ENCODE data around the gene WASL. TPM values are rescaled to one million over a fixed set of nuclear protein-coding genes. Genes with fewer than 3 reads are reported as not detected.

The WASL gene
- total RNA-seq, 1 experiment from 2014 or later: 42.3 TPM

DNA sequence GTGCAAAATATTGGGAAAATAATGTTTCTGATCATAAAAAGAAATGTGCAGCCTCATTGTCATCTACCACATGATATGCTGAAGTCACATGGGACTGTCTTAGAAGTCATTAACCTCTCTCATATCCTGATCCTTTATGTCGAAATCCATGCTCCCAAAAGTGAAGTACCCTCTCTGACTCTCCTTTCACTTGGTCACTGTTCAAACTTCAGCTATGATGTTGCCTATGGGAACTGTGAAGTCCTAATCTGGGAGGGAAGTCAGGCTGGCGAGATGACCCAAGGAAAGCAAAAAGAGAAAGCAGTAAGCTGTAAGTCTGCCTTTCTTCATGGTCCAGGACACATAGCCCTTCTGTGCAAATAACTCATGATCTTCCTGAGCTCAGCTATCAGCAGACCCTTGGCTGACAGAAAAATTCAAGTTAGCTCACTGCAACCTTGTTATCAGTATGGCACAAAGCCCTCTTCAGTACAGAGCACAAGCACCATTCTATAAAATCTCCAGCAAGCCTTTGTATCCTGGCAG lies 29.5 kb downstream of the WASL start:
- CTCF ChIA-PET: no interaction called here
- peaks cover 12% of the 10 kb centered on the region for H3K4me1 Mint-ChIP-seq (ENCODE audit: low read depth, unreplicated experiment)
- Histone ChIP-seq H3K9me3 (no peaks in the 10 kb centered on the region), H3K4me1 (peaks cover 18% of the 10 kb centered on the region), H3K4me3 (ENCODE audit: low read depth, low read length) (no peak overlapping the region), H3K36me3 (ENCODE audit: control insufficient read depth, insufficient read depth, low read length) (no peaks in the 10 kb centered on the region), H3K27me3 (replicated peaks; ENCODE audit: control insufficient read depth, insufficient read depth, low read length) (no peaks in the 10 kb centered on the region)
- peaks cover 9% of the 10 kb centered on the region for H3K36me3 Mint-ChIP-seq (ENCODE audit: insufficient read depth, unreplicated experiment)
- H3K9me3 Mint-ChIP-seq (ENCODE audit: unreplicated experiment): no peaks in the 10 kb centered on the region
- H3K4me3 Mint-ChIP-seq (ENCODE audit: unreplicated experiment): no peak overlapping the region
- no peak for DNase-seq
- H3K27me3 Mint-ChIP-seq (ENCODE audit: insufficient read depth, unreplicated experiment): no peaks in the 10 kb centered on the region
- TF ChIP-seq, protein P1, sequence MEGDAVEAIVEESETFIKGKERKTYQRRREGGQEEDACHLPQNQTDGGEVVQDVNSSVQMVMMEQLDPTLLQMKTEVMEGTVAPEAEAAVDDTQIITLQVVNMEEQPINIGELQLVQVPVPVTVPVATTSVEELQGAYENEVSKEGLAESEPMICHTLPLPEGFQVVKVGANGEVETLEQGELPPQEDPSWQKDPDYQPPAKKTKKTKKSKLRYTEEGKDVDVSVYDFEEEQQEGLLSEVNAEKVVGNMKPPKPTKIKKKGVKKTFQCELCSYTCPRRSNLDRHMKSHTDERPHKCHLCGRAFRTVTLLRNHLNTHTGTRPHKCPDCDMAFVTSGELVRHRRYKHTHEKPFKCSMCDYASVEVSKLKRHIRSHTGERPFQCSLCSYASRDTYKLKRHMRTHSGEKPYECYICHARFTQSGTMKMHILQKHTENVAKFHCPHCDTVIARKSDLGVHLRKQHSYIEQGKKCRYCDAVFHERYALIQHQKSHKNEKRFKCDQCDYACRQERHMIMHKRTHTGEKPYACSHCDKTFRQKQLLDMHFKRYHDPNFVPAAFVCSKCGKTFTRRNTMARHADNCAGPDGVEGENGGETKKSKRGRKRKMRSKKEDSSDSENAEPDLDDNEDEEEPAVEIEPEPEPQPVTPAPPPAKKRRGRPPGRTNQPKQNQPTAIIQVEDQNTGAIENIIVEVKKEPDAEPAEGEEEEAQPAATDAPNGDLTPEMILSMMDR (IDR thresholded peaks at IDR 0.05; ENCODE audit: insufficient read depth in 1 of 2, low read depth in 1 of 2, low read length in 1 of 2, severe bottlenecking in 1 of 2, unreplicated experiment in 1 of 2): no peak
- BruUV-seq (replicated peaks): no TSS peak
- peak overlapping the region; percentile 42 for H3K27ac Mint-ChIP-seq (ENCODE audit: unreplicated experiment)
- intact Hi-C loops (cut with micrococcal nuclease; ENCODE audit: unreplicated experiment): no loop called here
- POLR2A ChIA-PET: no interaction called here

DNA sequence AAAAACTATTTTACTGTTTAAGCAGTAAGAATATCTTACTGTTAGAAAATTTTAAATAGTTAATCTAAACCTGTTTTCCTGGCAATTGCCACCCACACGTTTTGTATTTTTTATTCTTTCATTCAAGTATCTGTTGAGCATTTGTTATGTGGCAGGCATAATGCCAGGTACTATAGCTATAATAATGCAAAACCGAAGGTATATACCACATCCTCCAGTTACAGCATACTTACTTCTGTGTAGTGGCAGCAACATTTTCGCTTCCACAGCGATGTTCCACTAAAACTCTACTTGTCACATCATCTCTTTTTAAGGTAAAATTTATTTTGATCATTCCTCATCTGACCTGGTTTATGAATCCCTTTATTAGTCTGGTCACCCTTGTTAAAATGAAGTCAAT lies 30.0 kb downstream of the WASL start:
- POLR2A ChIA-PET: no interaction called here
- no peaks in the 10 kb centered on the region for H3K9me3 ChIP-seq
- no peak overlapping the region for H3K4me3 Mint-ChIP-seq (ENCODE audit: unreplicated experiment)
- H3K27ac Mint-ChIP-seq (ENCODE audit: unreplicated experiment): no peak overlapping the region
- DNase-seq: no peak
- CTCF ChIA-PET: no interaction called here
- H3K36me3 Mint-ChIP-seq (ENCODE audit: insufficient read depth, unreplicated experiment): peaks cover 13% of the 10 kb centered on the region
- H3K4me1 ChIP-seq: peaks cover 13% of the 10 kb centered on the region
- H3K36me3 ChIP-seq (ENCODE audit: control insufficient read depth, insufficient read depth, low read length): no peaks in the 10 kb centered on the region
- no peaks in the 10 kb centered on the region for H3K27me3 ChIP-seq (replicated peaks; ENCODE audit: control insufficient read depth, insufficient read depth, low read length)
- intact Hi-C loops (cut with micrococcal nuclease; ENCODE audit: unreplicated experiment): no loop called here
- TF ChIP-seq, protein P1 (IDR thresholded peaks at IDR 0.05; ENCODE audit: insufficient read depth in 1 of 2, low read depth in 1 of 2, low read length in 1 of 2, severe bottlenecking in 1 of 2, unreplicated experiment in 1 of 2): no peak
- BruUV-seq (replicated peaks): no TSS peak
- no peaks in the 10 kb centered on the region for H3K9me3 Mint-ChIP-seq (ENCODE audit: unreplicated experiment)
- H3K4me1 Mint-ChIP-seq (ENCODE audit: low read depth, unreplicated experiment): peaks cover 12% of the 10 kb centered on the region
- no peak overlapping the region for H3K4me3 ChIP-seq (ENCODE audit: low read depth, low read length)
- H3K27me3 Mint-ChIP-seq (ENCODE audit: insufficient read depth, unreplicated experiment): no peaks in the 10 kb centered on the region

GRCh38 chr7:123717689-123718088 lies 31.1 kb downstream of the WASL start:
- no TSS peak for BruUV-seq (replicated peaks)
- H3K36me3 Mint-ChIP-seq (ENCODE audit: insufficient read depth, unreplicated experiment): peaks cover 13% of the 10 kb centered on the region
- intact Hi-C loops (cut with micrococcal nuclease; ENCODE audit: unreplicated experiment): no loop called here
- Histone ChIP-seq H3K4me3 (ENCODE audit: low read depth, low read length) (no peak overlapping the region), H3K4me1 (peaks cover 11% of the 10 kb centered on the region), H3K9me3 (no peaks in the 10 kb centered on the region), H3K27me3 (replicated peaks; ENCODE audit: control insufficient read depth, insufficient read depth, low read length) (no peaks in the 10 kb centered on the region), H3K36me3 (ENCODE audit: control insufficient read depth, insufficient read depth, low read length) (no peaks in the 10 kb centered on the region)
- no peak overlapping the region for H3K4me3 Mint-ChIP-seq (ENCODE audit: unreplicated experiment)
- no peaks in the 10 kb centered on the region for H3K9me3 Mint-ChIP-seq (ENCODE audit: unreplicated experiment)
- no peak for DNase-seq
- H3K4me1 Mint-ChIP-seq (ENCODE audit: low read depth, unreplicated experiment): peaks cover 14% of the 10 kb centered on the region
- CTCF ChIA-PET: no interaction called here
- no peaks in the 10 kb centered on the region for H3K27me3 Mint-ChIP-seq (ENCODE audit: insufficient read depth, unreplicated experiment)
- POLR2A ChIA-PET: no interaction called here
- H3K27ac Mint-ChIP-seq (ENCODE audit: unreplicated experiment): no peak overlapping the region
- TF ChIP-seq, protein P1 (IDR thresholded peaks at IDR 0.05; ENCODE audit: insufficient read depth in 1 of 2, low read depth in 1 of 2, low read length in 1 of 2, severe bottlenecking in 1 of 2, unreplicated experiment in 1 of 2): no peak
